Gastroesophageal sphincter (tissue), 3 donors: Measurements from ENCODE around the gene POR.

ENCODE experiments used
- CTCF ChIP-seq, 4 experiments: fragments of 200-600 bp in 2 of 4; fragments of 450-650 bp in 2 of 4; sonication (generic) in 1 of 4; IDR thresholded peaks; one replicate each; pipeline ENCODE4 v1.5.1; 2017 to 2019; ENCODE audit warnings: antibody characterized with exemption in 4 of 4, mild to moderate bottlenecking in 2 of 4, moderate library complexity in 2 of 4
- EP300 ChIP-seq: sonication (generic); formaldehyde crosslinking; IDR thresholded peaks from one replicate; pipeline ENCODE4 v1.6.1; 2017; ENCODE audit warnings: antibody characterized with exemption, mild to moderate bottlenecking
- POLR2A ChIP-seq, 2 donors: fragments of 450-650 bp; IDR thresholded peaks; one replicate each; pipeline ENCODE4 v1.6.1; 2017; ENCODE audit warnings: antibody characterized with exemption in 2 of 2, mild to moderate bottlenecking in 2 of 2, moderate library complexity in 1 of 2
- POLR2AphosphoS5 ChIP-seq: sonication (generic); formaldehyde crosslinking; IDR thresholded peaks from one replicate; pipeline ENCODE4 v1.6.1; 2017; ENCODE audit warnings: antibody characterized with exemption

- TF ChIP-seq POLR2A (IDR thresholded peaks at IDR 0.05) (peak; percentile 91 to 93), CTCF (IDR thresholded peaks at IDR 0.05) (peak in 2 of 4 experiments; percentile 4 to 25), EP300 (no peak), POLR2AphosphoS5 (peak; percentile 92)
These were observed 79.6 kb downstream of the POR start, which contains the start of gene TMEM120A for GRCh38 chr7:75994388-75995051.
